CD4-positive, alpha-beta T cell treated with Interleukin-10 for 1 hour (primary cell): ENCODE data around the gene LRP1B.

ENCODE experiments used
- DNase-seq: peaks from one replicate; pipeline ENCODE4 v3.0.0-alpha.2; 2020

LRP1B gene

DNA sequence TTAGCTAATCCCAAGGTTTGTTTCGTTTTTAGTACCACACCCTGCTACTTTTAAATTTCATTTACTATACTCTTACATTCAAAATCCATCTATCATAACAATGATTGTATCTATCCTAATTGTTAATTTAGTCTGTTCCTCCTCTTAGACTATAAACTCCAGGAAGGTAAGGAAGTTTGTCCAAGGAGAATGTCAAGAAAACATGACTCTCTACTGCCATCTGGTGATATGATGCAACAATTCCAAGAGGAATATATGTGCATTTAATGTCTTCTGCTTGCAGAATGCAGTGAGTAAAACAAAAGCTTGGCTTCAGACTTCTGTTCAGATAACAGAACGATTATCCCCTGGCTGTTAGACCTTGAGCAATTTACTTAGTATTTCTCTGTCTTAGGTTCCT, 1267.1 kb downstream of the LRP1B start:
- DNase-seq = no peak

DNA sequence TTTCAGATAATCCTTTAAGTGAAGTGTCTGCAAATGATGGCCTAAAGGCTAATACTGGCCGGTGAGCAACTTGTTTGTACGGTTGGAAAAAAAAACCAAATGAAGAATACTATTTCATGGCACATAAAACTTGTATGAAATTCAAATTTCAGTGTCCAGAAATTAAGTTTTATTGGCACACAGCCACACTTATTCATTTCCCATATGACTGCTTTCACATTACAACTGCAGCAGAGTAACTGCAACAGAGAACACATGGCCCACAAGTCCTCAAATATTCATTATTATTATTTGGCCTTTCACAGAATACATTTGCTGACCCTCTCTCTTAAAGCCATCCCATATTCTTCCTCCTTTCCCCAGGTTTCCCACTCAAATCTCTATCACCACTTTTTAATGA, 1268.6 kb downstream of the LRP1B start:
- no peak for DNase-seq

DNA sequence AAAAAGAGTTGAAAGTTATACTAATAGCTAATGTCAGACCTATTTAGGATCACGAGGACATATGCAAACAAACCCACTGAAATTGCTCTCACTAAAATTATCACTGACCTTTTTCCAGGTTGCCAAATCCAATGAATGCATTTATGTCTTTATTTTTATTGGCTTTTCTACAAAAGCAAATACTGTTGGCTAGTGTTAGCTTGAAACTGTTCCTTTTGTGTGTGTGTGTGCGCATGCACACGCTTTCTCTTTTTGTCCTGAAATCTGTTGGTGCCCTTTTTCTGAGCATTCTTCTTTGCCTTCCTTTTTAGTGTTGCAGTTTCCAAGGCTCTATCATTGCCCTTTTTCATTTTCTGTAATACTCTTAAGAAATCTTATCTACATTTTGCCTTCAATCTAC, 1269.2 kb downstream of the LRP1B start:
- no peak for DNase-seq

DNA sequence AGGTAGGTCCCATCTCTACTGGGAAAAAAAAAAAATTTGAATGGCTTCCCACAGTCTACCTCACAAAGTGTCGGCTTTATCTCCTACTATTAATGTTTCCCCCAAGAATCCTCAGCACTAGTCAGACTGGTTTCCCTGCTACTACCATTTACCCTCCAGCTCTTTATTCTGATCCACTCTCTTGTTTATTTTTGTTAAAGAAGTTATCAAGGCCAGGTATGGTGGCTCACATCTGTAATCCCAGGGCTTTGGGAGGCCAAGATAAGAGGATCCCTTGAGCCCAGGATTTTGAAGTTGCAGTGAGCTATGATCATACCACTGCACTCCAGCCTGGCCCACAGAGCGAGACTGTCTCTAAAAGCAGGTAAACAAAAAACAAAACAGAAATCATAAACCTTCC, 1275.3 kb downstream of the LRP1B start:
- DNase-seq = no peak

DNA sequence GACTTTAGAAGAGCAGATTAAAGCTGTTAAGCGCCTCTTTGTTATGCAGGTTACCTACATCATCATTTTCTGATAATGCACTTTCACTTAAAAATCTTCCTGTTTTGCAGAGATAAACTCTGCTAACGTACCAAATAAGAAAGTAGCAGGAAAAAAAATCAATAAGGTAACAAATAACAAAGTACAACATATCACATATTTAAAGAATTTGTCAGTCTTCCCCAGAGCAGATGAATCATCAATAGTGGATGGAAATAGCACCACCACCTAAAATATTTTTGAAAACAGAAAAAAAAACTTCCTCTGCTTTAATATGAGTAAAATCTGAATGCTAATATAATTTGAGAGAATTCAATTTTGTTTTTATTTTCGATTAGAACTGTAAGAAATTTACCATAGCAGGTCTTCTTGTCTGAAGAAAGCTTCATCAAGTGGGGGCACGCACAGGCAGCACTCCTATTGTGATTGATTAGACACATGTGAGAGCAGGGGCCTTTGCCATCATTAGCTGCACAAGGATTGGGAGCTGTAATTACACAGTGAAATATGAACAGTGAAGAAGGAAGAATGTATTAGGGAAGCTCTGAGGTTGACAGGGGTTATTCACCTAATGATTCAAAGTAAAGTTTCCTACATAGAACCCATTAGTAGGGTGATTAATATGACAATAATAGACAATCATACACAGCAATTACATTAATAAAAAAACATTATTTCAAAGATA, 1279.4 kb downstream of the LRP1B start:
- no peak for DNase-seq

DNA sequence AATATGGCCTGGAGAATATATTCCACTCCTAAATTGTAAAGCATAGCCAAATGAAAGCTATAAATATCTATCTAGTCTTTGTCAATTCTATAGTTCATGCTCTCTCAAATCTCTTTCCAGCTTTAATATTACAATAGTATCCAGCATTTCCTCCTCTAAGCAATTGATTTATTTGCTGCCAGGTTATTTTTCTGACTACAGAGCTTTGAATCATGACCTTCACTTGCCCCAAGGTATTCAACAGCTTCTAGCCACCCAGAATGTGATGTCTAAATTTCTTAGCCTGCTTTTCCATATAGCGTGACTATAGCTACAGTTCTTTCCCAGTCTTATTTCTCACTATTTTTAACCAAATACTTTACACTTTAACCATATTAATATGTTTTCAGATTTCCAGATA, 1287.6 kb downstream of the LRP1B start:
- DNase-seq = no peak

DNA sequence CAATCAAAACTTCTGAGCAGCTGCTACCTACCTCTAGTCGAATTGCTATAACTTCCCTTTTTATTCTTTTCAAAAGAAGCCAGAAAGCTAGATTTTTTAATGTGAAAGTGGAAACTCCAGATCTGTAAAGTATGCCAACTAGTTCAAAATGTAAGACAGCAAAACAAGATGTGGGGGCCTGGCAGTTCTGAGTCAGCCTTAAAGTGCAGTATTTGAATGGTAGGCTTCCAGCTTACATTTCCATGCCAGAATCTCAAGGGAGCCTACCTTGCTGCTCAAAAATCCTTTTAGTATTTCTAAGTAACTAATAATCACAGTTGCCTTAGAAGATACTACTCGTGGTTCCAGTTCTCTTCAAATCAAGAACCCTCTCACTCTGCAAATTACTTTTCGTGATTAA, 1288.7 kb downstream of the LRP1B start:
- no peak for DNase-seq

DNA sequence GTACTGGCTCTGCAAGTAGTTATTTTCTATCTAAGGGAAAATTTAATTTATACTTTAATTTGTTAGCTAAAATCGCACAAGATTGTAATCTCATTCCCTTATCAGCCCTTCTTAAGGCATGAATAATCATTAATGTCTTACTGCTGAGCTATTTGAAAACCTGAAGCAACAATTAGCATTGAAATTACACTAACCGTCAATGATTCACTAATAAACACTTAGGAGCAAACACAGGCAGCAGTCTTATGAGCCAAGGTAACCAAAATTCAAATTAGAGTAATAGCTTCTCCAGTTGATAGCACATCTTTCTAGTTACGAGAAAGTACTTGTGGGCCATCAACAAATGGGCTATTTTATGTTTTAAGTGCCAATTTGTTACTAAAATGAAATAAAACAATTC, 1289.7 kb downstream of the LRP1B start:
- DNase-seq = no peak

DNA sequence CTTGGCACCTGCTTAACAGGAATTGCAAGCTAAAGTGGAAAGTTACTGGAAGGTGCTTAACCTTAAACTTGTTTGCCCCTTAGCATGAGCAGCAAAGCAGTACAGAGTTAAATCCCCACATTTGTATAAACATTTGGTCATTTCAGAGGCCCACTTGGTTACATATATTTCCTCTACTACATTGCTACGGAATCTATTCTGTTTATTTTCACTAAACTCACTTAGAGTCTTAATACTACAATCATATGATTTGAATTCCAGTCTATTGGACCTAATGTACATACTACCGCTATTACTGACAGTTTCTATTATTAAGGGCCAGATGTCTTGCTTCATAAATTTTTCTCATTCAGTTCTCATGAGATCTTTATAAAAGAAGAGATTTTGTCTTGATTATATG, 1294.0 kb downstream of the LRP1B start:
- no peak for DNase-seq

DNA sequence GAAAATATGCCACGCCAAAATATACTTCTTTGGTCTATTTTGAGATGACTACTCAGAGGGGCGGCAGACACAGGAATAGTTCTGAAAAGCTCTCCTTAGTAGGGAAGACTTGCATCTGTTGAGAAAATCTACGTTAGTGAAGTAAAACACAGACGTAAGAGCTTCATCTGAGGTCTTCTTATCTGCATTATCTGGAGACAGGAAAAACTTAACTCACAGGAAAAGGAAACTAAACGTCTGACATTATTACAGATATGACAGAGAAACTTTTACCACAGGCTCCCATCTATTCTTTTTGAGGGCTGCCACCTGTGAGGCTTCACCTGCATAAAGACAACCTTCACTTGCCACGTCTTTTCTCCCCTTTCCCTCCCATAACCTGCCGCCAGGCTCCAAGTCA, 1295.7 kb downstream of the LRP1B start:
- no peak for DNase-seq

DNA sequence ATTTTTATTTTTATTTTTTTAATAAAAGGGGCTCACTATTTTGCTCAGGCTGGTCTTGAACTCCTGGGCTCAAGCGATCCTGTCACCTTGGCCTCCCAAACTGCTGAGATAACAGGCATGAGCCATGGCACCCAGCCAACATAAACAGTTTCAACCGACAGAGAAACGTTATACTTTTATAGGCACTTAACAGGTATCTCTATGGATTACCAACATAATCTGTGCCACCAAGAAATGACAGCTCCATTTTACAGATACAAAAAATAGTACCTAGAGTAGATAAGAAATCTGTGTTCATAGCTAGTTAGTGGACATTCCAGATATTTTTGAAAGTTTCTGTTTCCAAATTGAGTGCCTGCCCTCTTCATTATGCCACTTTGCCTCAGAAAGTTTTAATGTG, 1316.7 kb downstream of the LRP1B start:
- no peak for DNase-seq

DNA sequence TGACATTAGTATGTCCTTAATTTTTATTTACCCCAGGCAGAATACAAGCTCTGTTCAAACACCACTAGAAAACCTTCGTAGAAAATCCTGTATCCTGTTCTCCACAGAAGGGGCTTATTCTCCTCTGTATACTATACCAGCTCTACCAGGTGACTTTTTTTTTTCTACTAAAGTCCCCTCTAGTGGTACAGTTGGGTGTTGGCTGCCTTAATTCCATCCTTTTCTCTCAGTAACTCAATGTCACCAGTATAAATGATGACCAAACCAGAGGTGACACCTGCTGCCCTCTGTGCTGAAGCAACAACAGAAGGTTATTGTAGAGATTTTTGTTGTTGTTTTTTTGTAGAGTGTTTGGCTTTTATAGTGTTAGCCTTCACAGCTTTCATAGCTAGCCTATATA, 1322.0 kb downstream of the LRP1B start:
- no peak for DNase-seq

DNA sequence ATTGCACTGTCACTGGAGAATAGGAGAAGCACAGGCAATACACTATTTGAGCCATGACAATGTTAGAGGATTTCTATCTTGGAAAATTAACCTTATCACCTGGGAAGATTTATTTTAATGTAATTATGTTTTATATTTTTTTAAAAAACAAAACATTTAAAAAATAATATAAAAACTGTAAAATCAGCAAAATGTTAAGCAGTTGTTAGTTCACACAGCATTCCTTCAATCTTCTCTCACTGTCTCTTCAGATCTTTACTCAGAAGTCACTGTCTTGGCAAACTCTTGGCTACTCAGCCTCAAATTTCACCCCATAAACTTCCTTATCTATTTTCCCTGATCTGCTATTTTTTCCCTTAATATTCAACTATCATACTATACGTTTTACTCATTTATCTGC, 1322.6 kb downstream of the LRP1B start:
- no peak for DNase-seq

DNA sequence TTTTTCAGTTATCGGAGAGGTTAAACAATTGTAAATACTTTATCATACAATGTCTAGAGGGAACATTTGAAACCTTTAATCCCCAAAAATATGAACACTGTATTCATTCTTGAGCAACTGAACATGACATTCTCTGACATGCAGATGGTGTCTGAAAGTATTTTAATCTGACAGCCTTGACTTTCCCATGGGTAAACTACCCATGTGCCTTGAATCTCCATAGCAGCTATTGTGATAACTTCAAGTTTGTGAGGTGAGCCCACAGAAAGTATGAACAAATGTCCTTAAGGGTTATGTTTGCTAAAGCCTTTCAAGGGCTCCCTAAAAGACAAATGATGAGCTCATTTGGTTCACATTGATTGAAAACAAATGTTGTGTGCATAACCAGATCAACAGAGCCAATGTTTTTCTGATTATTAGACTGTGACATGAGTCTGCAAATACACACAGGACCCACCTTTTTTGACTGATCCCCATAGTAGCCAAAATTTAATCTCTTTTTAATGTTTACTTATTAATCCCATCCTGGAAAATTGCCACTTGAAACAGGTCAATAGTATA, 1326.0 kb downstream of the LRP1B start:
- no peak for DNase-seq

DNA sequence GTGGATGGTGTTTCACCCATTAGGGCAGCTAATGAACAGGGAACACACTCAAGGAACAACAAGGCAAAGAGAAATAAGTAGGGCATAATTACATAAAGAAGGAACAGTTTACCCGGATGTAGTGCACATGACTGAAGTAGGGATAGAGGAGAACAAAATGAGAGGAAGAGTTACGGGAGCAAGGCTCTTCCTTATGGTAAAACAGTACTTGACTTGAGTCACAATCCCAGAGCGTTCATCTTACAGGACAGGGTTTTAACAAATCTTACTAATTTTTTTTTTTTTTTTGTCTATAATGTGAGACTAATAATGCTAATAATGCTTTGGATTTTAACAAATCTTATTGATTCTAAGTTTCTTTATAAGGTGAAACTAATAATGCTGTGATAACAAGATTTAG, 1329.5 kb downstream of the LRP1B start:
- no peak for DNase-seq

DNA sequence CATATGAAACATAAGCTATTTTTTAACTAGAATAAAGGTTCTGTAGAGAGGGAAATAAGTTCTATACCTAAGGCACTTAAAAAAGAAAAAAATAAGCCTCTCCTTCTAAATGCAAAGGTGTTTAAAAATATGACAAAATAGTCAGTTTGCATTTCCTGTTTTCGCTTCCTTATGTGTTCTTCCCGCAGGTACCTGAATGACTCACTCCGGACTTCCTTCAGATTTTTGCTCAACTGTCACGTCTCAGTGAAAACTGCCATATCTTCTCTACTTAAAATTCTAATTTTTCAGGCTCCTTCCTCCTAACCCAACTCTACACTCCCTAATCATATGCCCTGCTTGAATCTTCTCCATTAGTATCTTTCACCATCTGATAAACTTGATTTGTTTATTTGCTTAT, 1333.1 kb downstream of the LRP1B start:
- DNase-seq = no peak

DNA sequence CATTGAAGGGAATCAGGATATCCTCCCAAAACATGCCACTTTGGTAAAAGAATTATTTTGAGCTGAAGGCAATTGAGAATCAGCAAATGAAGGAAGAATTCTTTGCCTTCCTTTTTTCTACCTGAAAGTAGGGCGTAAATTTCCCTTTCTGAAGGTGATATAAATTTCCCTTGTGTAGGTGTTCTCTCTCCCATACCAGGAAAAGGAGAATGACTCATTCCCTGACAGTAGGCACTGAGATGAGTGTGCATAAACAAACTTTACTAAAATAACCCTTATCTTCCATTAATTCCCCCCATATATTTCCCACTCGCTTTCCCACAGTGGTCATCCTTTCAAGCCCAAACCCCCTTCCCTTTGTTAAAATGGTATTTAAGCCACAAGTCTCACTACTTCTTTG, 1339.0 kb downstream of the LRP1B start:
- no peak for DNase-seq

DNA sequence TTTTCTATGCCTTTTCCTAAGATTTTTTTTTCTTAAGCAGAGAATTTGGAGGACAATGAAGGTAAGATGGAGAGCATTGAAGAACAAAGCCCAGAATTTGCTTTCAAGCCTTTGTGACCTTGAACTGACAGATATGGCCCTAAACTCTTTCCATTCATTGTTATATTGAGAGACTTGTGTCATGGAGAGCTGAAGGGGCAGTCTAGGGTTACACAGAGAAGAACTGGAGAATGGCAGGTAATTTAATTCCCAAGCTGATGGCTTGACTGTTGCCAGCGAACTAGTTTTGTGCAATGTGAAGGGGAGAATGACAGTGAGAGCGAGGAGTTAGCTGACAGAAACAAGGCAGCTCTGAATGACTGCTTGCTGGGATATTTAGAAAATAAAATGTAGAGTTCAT, 1344.2 kb downstream of the LRP1B start:
- DNase-seq = no peak

DNA sequence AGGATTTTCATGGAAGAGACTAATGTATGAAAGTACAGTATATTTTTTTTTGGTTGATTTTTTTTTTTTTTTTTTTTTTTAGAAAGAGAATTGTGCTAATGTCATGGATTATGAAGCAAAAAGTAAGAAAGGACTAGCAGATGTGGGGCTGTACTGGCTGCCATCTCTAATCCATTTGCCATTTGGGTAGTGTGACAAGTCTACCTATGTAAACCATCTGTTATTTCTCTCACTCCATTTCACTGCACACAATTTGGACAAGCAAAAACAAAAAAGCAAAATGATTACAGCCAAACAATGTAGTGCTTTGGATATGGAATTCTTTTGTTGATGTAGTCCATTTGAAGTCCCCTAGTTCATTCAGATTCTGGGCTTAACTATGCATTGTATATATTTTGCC, 1355.4 kb downstream of the LRP1B start:
- DNase-seq = no peak

DNA sequence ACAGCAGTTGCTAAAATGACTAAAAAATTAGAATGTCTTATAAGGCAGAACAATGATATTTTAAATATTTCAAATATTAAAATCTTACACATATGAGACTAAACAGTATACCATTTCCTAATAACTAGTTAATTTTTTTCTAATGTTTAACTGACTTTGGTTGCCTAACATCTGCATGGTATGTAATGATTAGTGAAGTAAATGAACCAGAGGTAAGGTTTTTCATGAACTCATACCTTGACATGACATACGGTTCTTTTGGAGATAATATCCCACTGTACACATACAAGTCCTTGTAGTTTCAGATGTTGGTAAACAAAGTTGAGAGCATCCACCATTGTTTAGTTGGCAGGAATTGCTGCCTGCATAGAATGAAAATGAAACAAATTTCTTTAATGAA, 1360.2 kb downstream of the LRP1B start:
- DNase-seq = no peak

DNA sequence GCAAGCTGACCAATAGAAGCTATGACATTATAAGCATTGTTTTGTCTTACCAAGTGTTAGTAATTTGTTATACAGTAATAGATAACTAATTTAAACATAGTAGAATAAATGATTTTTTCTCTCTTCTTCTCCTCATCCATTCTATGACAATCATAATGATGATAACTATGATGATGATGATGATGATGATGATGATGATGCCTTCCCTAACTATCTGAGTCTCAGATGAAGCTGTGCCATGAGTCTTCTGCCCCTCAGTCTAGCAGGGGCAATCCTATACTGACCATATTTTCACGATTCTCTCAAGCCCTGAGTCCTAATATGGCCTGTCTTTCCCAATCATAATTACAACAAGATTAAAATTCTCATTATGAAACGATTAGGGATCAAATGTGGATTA, 1369.0 kb downstream of the LRP1B start:
- DNase-seq = no peak

DNA sequence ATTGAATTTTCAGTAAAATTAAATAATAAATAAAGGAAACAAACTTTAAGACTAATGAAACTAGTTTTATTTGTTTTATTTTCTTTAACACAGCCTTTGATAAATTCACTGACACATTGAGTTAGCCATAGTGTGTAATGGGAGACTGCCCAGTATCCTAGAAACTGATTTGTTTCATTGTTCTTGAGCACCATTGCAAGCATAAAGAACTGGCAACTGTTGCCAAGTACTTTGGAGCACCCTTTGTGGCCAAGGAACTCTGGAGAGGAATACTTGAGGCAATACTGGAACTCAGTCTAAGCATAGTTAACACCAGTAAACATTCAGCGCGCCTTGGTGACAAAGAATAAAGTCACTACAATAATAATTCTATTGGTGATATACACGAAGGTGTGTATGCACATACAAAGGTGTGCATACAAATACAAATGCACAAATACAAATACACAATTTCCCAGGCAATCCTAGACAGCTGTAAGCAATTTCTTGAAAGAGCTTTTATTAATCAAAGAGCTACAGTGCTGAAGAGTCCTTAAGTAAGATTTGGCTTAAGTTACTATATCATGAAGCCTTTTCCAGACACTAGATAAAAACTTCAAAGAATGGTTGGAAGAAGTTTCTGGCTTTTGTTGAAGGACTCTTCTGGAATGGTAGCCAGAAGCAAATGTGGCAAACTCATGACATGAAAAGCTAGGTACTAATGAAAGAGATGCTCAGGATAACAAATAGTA, 1371.2 kb downstream of the LRP1B start:
- no peak for DNase-seq

DNA sequence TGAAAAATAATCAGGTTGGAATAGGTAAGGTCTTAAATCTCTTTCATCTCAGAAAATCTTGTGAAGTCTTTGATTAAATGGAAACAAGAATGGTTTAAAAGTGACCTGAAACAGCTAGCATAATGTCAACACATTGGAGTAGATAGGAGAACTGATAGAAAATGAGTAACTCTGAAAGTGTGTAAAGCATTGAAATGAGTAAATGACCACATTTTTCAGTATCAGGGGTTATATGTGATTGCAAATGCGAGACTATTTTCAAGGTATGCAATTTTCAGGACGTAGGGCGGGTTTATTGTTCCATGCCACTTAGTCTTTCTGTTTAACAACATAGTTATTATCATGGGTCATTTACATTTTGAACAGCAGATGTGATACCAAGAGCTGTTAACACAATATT, 1383.2 kb downstream of the LRP1B start:
- no peak for DNase-seq

DNA sequence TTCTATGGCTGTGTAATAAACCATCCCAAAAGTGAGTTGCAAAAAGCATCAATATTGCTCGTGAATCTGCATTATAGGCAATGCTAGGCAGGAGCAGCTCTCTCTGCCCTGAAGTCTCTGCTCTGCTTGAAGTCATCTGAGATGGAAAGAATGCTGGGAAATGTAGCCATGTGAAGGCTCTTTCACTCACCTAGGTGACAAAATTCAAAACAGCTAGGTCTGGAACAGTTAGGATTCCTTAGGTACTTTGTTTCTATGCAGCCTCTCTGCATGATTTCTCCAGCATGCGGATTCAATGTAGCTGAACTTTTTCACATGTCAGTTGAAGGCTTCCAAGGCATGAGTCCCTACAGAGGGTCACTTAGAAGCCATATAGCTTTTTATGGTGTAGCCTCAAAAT, 1383.7 kb downstream of the LRP1B start:
- DNase-seq = no peak

DNA sequence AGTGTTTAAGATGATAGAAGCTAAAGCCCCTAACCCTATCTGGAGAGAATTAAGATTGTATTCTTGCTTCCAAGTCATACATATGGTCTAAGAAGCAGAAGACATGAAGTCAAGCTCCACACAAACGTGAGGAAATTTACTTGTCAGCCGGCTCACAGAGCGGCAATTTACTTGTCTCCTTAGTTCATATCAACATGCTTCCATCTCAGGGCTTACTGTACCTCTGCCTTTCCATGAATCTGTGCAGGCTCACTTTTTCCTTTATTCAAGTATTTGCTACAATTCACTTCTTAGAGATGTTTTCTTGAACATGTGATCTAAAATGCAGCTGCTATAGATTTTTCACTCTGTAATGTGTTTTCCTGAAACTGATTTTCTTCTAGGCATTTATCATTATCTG, 1386.4 kb downstream of the LRP1B start:
- DNase-seq = no peak
